Hematopoietic multipotent progenitor cell treated with erythropoietin and hydrocortisone succinate and interleukin-3 and kit ligand, for 4 days (in vitro differentiated cells): ENCODE results near the gene GPA33.
A peak's percentile ranks its signal among the peaks of the same experiment; 100 is the strongest.

Experiments used
- DNase-seq: peaks from one replicate; pipeline ENCODE4 v3.0.0-alpha.2; 2015

Gene GPA33

DNA sequence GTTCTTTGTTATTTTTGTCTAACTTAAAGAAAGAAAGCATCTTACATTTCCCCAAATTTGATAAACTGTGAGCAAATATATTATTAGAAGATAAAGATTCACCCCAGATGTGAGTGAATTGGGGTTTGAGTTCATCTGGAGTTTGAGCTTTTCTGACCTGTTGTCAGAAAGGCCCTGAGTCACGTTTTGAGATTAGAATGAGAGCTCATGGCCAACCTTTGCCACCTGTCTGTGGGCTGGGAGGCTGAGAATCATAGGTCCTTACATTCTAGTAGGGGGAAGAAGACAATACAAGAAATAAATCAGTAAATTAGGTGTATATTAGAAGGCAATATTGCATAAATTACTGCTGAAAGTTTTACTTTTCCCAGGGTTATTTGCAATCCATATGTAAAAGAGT is 26.0 kb upstream of the GPA33 start:
- no peak for DNase-seq

DNA sequence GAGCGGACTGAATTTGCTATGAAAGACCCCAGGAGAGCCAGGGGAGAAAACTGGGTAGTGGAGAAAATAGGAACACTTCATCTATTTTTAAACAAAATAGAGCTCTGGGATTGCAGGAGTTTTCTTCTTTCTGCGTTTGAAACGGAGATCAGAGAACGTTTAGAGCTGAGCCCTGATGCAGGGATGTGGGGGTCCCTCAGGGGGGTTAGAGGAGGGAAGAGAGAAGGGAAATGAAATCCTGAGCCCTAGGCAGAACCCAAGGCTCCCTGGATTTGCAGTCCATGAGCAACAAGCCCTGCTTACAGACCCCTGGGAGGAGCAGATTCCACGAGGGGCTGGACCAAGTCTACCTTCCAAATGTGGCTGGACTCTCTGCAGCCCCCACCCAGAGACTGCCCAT is 25.5 kb upstream of the GPA33 start:
- no peak for DNase-seq

DNA sequence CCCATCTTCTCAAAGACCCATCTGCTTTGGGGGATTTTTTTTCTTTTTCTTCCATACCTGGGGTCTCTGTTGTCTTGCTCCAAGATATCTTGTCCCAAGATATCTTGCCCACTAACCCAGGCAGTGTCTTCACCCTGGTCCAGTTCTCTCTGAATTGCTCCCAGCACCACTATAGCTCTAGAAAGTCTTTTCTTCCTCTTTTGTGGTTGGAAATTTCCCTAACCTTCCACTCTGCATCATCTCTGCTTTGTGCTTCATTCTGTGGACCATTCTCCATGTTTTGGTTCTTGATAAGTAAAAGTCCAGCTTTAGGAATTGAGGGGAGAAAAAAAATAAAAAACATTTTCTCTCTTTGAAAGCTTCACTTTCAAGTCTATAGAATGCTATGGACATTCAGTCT is 24.5 kb upstream of the GPA33 start:
- DNase-seq, result no peak

DNA sequence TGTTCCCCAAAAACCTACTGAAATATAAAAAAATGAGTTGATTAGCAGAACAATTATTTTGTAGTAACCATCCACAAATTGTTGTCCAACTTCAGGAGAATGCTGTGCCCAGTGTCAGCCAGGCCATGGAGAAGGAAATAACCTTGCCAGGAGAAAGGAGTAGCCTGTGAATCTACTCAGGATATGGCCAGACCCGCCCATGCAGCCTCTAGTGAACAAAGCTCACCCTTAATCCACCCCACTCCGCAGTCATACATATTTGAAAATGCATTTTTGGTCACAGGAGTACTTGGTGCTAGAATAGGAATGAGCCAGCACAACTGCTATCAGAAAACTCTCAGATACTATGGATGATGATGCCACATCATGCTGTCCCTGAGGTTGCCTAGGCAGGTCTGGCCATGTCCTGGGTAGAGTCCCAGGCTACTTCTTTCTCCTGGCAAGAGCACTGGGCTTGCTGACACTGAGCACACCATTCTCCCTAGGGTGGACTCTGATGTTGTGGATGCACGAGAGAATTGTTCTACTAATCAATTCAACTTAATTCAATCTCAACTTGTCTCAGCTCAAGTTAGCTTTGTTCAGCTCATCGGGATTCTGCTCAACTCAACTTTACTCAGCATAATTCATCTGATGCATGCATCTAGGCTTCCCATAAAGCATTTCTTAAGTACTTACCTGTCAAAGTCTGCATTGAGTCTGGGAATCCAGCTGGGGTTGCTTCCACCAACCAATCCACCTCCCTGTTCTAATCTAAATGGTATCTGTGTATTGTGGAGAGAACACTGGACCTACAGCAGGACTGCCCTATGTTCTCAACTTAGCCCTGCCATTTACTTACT is 21.9 kb upstream of the GPA33 start:
- no peak for DNase-seq

DNA sequence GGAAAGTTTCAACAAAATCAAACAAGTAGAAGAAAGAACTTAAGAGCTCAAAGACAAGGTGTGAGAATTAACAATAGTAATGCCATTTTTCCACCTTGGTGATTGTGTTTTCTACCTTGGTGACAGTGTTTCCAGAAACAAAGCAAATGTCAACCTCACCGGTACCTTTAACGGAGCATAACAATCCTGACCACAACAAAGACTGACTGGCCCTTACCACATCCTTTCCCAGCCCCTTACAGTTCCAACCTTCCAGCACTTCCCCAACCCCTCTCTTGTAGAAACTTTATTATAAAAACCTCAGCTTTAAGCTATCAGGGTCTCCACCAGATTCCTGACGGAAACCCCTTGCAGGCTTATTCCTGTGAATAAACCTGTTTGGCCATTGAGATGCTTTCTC is 20.4 kb upstream of the GPA33 start:
- DNase-seq, result no peak

DNA sequence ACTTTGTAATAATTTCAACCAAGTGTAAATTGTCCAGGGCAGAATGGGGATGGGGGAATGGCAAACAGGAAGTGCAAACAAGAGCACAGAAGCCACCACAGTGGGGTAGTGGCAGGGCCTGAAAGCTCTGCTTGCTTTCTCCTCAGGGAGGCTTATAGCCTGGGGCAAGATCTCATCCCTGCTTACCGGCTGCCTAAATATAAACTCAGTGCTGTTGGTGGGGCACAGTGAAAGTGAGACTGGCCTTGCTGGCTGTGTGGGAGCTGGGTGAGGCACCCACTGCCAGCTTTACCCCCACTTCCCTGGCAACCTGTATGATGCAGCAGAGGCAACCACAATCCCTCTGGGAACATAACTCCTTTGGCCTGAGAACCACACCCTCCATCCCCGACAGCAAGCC is 18.9 kb upstream of the GPA33 start:
- DNase-seq, result no peak

DNA sequence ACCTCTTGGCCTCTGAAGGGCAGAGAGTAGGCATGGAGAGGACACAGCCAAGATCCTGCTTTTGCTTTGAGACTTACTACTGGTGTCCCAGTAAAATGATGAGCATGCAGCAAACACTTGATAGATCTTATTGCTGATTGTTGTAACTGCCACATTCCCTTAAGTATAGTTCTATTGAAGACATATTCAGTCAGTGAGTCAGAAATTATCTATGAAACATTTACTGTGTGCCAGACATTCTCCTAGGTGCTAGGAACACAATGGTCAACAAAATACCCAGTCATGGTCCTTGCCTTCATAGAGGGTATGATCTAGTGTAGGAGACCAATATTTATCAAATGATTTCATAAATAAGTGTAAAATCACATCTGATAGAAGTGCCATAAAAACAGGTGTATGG is 17.3 kb upstream of the GPA33 start:
- DNase-seq, result no peak

DNA sequence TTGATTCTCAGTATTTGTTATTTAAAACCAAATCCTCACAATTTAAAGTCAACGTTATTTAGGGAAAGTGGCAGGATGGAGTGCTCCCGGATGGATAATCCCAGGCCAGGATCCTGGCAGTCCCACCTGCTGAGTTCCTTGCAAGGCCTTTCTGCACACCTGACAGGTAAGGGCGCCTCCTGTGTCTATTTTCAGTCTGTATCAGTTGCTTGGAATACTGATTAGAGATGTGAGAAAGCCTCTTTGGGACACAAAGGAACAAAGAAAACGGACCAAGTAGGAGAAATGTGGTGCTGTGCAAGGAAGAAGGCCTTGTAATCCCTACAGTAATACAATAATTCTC is 15.9 kb upstream of the GPA33 start:
- no peak for DNase-seq

DNA sequence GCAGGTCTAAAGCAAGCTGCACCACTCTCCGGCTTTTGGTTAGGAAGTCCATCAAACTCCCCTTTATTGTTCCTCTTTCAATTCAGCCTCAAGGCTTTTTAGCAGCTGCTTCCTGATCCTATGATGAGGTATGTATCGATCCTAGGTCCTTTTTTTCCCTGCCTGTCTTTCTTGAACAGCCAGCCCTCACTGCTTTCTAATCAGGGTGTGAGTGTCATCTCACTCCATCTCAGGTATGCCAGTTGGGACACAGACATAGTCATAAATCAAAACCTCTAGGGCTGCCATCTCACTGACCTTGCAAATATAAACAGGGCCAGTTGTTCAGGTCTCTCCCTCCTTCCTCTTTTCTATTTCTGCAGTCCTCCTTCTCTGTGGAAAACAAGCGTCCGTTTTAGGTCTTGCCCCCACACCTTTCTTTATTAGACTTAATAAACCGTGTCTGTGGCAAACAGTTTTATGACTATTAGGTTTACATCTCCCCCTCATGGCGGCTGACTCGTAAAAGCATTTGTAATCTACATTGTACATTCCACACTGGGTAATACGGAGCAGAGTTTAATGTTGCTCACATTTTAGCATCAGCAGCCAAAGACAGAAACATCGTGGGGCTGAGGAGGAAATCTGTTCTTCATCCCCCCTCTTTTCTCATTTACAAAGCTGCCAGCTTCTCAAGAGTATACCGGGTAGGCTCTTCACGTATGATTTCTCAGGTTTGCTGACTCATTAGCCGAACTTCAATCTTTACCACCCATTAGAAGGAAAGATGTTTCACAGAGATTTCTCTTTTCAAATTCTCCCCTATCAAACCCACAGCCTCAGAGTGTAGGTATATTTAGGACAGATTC is 15.3 kb upstream of the GPA33 start:
- peak; percentile 35 for DNase-seq

DNA sequence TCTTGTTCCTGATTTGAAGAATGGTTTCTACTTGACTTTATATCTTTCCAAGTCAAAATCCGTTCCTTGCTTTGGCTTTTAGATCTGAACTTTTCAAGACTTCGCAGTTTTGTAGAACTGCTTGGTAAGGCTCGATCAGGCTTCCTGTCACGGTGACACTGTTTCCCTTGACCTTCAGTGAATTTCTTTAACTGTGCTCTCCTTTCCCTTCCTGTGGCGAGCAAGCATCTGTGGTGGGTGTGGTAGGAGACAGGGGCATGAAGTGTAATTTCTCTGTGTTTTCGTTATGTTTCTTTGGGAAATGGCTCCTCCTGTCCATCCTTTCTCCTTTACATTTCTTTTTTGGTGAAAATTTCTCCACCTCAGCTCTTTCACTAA is 14.1 kb upstream of the GPA33 start:
- no peak for DNase-seq

DNA sequence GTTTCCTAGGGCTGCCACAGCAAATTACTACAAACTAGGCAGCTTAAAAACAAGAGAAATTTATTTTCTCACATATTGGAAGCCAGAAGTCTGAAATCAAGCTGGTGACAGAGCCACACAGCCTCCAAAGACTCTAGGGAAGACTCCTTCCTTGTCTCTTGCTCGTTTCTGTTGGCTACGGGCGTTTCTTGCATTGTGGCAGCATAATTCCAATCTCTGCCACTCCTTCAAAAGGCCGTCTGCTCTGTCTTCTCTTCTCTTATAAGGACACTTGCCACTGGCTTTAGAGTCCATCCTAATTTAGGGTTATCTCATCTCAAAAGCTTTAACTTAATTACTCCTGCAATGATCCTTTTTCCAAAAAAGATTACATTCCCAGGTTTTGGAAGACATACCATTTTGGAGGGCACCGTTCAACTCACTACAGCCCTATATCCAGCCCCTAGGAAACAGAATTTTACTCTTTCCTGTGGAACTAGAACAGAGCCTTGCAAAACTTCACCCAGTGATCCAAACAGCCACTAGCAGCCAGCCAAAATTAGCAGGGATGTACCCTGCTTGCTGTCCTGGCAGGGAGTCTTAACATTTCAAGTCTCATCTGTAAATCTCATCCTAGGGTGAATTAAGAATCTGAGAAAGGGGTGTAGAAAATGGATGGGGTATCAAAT is 12.9 kb upstream of the GPA33 start:
- no peak for DNase-seq

DNA sequence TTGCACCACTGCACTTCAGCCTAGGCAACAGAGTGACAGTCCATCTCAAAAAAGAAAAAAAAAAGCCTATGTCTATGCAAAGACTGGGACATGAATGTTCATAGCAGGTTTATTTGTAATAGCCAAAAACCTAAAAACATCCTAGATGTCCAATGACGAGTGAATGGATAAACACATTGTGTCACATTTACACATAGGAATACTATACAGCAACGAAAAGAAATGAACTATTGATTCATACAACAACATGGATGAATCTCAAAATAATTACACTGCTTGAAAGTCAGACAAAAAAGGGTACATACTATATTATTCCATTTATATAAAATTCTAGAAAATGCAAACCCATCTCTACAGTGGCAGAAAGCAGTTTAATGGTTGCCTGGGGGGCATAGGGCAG is 11.6 kb upstream of the GPA33 start:
- DNase-seq, result no peak

DNA sequence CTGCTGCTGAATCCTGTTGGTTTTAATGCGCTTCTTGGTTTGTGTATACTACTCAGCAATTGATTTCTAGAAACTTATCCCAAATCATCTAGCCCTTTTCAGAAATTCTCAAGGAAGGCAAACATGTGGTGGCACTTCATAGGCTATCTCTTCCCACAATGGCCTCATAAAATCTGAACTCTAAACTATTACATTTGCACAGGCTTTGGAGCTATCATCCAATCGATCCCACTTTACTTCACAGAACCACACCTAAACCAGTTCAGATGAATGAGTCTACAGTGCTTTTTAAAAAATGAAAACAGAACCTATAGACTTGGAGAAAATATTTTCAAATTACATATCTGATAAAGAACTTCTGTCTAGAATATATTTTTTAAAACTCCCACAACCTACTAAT is 10.6 kb upstream of the GPA33 start:
- no peak for DNase-seq

DNA sequence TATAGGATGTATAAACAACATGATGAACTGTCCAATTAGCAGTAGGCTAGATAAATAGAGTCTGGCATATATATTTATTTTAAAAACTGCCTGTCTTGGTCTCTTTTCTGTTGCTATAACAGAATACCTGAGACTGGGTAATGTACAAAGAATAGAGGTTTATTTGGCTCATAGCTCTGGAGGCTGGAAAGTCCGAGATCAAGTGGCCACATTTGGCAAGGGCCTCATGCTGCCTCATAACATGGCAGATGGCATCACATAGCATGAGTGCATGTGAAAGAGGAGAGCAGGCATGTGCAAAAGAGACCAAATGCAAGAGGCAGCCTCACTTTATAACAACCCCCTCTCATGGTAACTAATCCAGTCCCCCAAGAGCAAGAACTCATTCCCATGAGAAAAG is 9.7 kb upstream of the GPA33 start:
- no peak for DNase-seq

DNA sequence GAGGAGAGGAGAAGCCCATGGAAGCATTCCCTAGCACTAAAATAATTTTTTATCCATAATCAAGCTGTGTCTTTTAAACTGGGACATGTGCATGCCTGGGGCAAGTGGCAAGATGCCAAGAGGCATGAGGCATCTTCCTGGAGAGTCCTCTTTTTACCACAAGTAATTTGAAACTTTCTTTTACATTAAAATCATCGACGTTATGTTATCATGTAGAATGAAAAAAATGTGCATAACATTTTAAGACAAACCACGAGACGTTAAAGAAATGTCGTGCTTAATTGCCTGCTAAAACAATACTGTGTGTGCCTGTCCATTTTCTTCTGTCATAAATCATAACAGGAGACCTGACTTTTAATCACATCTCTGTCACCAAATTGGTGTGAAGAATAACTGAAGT is 5.2 kb upstream of the GPA33 start:
- peak; percentile 30 for DNase-seq

DNA sequence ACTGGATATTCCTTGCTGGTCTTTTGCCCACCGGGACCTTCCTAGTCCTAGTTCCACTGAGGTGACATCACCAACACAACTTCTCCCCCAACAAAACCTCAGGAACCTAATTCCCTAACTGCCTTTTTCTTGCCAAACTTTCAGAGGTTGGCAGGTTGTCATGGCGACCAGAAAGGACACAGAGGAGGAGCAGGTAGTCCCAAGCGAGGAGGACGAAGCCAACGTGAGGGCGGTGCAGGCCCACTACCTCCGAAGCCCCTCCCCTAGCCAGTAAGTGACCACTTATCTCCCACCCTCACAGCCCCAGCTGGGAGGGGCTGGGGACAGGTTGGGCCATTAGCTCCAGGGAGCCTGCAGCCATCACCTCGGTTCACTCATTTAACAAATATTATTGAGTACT is 4.5 kb upstream of the GPA33 start:
- no peak for DNase-seq

DNA sequence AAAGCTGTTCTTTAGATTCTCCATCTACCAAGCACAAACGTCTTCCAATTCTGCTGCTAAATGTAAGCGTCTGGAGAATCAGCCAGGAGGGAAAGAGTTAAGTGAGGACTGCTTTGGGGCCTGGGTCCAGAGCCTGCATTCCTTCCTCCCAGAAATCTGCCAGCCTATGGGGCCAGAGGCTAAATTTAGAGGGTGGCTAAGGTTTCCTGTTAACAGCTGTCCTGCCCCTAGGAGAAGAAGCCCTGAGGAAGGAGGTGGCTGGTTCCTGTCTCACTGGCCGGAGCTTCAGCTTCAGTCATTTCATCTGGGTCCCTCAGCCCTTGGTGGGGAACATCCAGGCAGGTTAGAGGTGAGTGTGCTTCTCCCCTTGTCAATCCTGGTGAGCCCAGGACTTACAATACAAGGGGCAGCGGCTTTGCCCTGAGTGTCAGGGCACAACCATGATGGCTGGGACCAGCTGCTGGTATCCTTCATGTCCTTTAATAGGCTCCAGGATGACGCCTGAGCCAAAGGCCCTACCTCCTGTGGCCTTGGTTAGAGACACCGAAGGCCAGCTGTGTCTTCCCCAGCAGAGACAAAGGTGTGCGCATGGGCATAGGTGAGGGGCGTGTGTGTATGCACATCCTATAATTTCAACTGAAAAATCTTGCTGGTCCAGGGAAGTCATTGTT is 3.8 kb upstream of the GPA33 start, which contains the start of gene STYXL2:
STYXL2 (plus strand) TSS at position 230 of the 671 bp plus-strand sequence. CDS start 775 bp downstream, outside the sequence.
- DNase-seq, result no peak

DNA sequence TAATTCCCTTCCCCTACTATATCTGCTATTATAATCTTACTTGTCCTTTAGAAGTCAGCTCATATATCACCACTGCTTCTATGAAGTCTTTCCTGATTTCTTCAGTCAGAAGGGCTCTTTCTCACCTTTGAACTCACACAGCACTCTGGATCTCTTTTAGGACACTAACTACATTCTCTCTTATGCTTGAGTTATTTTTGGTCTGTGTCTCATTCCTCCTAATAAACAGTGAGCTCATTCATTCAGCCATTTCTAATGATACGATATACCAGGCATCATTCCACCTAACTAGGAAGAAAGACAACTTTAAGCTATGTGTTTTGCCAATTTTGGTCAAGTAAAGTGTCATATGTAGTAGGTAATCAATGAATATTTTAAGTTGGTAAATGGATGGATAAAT is 2.5 kb upstream of the GPA33 start:
- no peak for DNase-seq

DNA sequence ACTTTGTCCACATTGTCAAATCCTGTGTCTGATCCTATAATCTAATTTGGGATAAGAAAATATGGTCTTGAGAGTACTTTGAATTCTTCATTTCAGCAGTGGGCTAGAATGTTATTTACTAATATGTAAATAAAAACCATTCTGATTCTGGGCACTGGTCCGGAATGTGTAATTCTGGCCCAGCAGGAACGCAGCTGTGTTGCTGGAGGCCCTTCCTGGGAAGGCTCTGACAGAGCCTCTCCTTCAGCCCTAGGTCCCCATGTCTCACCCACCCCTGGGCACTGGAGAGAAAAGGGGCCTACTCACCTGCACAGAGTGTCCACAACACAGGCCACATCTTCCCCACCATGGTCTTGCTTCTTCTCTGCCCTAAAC is 251 bp downstream of the GPA33 start:
- DNase-seq, result no peak

DNA sequence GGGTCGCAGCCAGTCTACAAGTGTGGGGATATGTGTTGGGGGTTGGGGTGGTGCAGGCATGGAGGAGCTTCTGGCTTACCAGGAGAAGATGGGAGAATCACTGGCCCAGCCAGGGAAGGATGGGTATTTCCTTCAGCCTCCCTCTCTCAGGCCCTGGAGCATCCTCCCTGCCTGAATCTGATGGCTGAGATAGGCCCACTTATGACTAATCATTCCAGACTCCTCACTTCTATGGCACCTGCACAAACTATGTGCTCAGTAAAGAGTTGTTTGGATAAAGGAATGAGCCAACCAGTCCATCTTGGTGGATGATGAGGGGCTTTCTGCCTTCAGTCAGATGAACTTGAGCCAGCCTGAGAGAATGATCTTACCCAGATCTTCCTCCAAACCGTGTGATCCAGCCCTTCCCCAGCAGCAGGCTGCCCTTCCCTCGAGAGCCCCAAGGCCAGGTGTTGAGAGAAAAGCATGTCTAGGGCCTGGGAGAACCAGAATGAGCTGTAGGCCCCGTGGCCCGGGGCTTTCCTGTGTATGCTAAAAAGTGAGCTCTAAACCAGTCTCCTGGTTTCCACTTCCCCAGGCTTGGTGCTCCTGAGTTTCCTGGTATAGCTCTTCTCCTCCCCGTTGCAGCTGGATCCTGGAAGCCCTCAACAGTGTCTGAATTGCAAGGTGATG is 1.3 kb downstream of the GPA33 start:
- DNase-seq, result no peak

DNA sequence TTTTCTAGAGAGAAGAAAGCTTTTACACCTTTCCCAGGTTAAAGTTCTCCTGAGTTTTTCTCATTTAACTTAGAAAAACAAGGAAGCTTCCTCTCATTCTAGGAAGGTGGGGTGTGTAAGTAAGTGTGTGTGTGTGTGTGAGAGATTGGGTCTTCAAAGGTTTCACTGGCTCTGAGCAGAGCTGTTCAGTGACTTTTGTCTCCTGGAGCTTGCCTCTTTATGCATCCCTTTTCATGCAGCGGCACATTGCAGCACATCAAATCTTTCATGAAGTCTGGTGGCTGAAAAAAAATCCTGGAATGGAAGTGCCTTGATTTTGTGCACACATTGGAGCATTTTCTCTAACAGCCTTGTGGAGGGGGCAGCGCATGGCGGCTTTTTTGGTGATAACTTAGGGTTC is 3.4 kb downstream of the GPA33 start:
- no peak for DNase-seq

DNA sequence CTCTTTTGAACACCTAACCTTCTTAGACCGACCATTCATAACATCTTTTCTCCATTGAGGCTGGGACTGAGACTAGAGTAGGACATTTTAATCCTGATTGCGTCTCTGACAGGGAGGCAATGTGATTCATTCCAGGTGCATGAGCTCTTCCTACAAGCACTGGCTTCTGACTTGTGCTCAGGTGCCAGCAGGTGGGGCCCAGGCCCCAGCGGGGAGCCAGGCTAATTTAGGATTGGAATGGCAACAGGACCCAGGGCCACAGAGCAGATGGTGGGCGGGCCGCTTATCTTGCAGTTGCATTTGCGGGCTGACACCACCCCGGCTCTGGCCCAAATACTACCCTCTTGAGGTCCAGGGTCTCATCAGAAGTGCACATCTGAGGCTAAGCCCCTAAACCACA is 4.1 kb downstream of the GPA33 start:
- no peak for DNase-seq

DNA sequence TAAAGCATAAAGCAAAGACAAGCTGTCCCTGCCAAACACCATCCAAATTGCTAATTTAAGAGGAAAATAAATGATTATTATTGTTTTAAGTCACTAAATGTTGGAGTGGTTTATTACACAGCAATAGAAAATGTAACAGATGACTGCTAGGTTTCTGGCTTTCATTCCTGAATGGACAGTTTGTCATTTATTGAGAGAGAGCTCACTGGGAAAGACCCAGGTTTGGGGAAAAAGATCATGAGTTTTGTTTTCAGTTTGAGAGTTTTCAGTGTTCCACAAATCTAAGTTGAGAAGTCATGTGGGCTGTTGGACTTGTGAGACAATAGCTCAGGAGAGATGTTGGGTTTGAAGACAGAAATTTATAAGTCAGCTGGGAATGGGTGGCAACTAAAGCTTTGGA is 5.4 kb downstream of the GPA33 start:
- DNase-seq, result no peak
